ENCODE data around the gene PROSER2. TPM values are rescaled to one million over a fixed set of nuclear protein-coding genes. Genes with fewer than 3 reads are reported as not detected.

Gene PROSER2
- total RNA-seq, 1 experiment from 2014 or later = 10.6 TPM

- DNase-seq = no peak
- Histone ChIP-seq H2BK12ac (ENCODE audit: insufficient read length, low read depth, low read length) (no peak overlapping the region), H3K18ac (ENCODE audit: insufficient read length, low read depth, low read length) (no peak overlapping the region), H4K8ac (replicated peaks; ENCODE audit: insufficient read length, low read depth, low read length) (no peak overlapping the region), H3K23ac (ENCODE audit: insufficient read length, low read depth, low read length) (no peak overlapping the region), H3K9ac (ENCODE audit: extremely low read depth, insufficient read length, low read length) (no peak overlapping the region), H3K79me1 (ENCODE audit: insufficient read depth, low read depth, low read length, poor library complexity, severe bottlenecking) (no peaks in the 10 kb centered on the region), H3K56ac (ENCODE audit: insufficient read length, low read depth, low read length) (no peak overlapping the region), H3K4me2 (ENCODE audit: insufficient read depth, insufficient read length, low read length) (no peak overlapping the region), H4K91ac (ENCODE audit: insufficient read length, low read depth, low read length) (no peak overlapping the region), H2BK20ac (ENCODE audit: low read depth, low read length, poor library complexity, severe bottlenecking) (no peak overlapping the region), H2AK5ac (ENCODE audit: insufficient read length, low read length) (no peak overlapping the region), H4K5ac (ENCODE audit: insufficient read length, low read depth, low read length) (no peak overlapping the region), H4K20me1 (ENCODE audit: control insufficient read depth, insufficient read depth, insufficient read length) (no peaks in the 10 kb centered on the region), H2BK5ac (ENCODE audit: insufficient read length, low read length) (no peak overlapping the region), H3K14ac (ENCODE audit: insufficient read depth, low read length) (no peak overlapping the region), H3T11ph (ENCODE audit: low read length) (no peak overlapping the region), H3K23me2 (ENCODE audit: insufficient read length, low read depth, low read length, poor library complexity, severe bottlenecking) (no peaks in the 10 kb centered on the region), H3K9me3 (ENCODE audit: control insufficient read depth, low read depth, low read length) (no peaks in the 10 kb centered on the region), H2BK120ac (ENCODE audit: low read depth, low read length, poor library complexity, severe bottlenecking) (no peak overlapping the region), H3K27me3 (ENCODE audit: insufficient read depth, low read length) (no peaks in the 10 kb centered on the region; the same call in 1 of the 2 replicates), H2AFZ (ENCODE audit: low read length) (no peak overlapping the region), H3K79me2 (ENCODE audit: insufficient read depth, low read length) (no peaks in the 10 kb centered on the region), H3K27ac (ENCODE audit: insufficient read length, low read depth, low read length) (no peak overlapping the region), H3K4ac (ENCODE audit: low read depth, low read length) (no peak overlapping the region), H3K4me1 (ENCODE audit: insufficient read depth, low read length) (peaks cover 7% of the 10 kb centered on the region; the same call in 1 of the 2 replicates), H2BK15ac (ENCODE audit: low read depth, low read length) (no peak overlapping the region)
- Mint-ChIP-seq H3K36me3 (ENCODE audit: insufficient read depth in 1 of 3, low read depth in 3 of 3) (no peaks in the 10 kb centered on the region), H3K4me1 (peaks cover 32 to 36% of the 10 kb centered on the region in 2 experiments), H3K9me3 (no peaks in the 10 kb centered on the region), H3K4me3 (no peak overlapping the region), H3K27me3 (ENCODE audit: low read depth) (peaks cover 21% of the 10 kb centered on the region), H3K27ac (no peak overlapping the region)
- no CpG with 5 or more reads among the region's 19 CpGs for WGBS (ENCODE audit: extremely low coverage, insufficient read length, low lambda C conversion rate)
- TF ChIP-seq CTCF (conservative IDR thresholded peaks at IDR 0.05) = no peak
These were observed 2.7 kb downstream of the PROSER2 start for GRCh38 chr10:11825796-11826414.
